ENCODE results near the gene ZNF554. TPM values are rescaled to one million over a fixed set of nuclear protein-coding genes. Genes with fewer than 3 reads are reported as not detected.

The ZNF554 gene
- total and polyA plus RNA-seq, 9 donors = 4.9 to 10.5 (median 7.2) TPM

DNA sequence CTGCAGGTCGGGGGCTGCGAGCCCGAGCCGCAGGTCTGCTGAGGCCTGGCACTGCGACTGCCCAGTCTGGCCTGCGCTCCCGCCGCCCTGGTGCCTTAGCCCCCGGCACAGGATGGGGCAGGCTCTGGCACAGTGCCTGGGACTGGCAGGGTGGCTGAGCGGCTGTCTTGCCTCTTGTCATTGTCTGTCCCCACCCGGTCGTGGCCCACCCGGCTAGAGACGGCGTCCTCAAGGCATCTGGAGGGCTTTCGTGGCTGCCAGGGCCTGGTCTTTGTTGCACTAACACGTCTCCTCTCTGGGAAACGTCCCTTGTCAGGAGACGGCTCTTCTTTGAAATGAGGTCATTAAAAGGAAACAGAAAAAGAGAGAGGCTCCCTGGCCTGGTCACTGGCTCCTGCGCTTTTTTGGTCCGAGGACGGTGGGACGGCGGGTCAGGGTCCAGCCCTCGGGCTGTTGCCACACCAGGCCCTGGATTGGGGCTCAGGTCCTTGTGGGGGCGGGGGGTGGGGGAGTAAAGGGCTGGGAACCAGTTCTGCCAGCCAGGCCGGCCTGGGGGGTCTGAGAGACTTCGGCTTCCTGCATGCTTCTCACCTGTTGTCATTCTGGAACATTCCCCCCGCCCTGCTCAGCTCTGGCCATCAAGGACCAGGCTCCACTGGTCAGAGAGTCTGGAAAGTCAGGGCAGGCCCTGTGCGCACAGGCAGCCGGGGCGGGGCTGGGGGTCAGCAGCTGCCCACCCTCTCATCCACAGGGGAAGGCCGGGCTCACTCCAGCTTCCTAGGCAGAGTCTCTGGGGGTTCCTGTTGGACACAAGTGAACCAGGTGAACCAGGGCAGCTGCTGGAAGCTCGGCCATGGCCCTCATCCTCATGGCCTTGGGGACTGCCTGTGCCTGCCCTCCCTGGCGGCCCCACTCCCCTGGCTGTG is 6.2 kb upstream of the ZNF554 start:
- Histone ChIP-seq H3K9me3 (no peaks in the 10 kb centered on the region), H3K4me1 (ENCODE audit: insufficient read depth) (no peaks in the 10 kb centered on the region), H3K27me3 (no peaks in the 10 kb centered on the region), H3K4me3 (no peak overlapping the region), H3K36me3 (no peaks in the 10 kb centered on the region), H3K27ac (no peak overlapping the region)
- WGBS, 3 donors = 86 to 87% (median 86%) methylated on average over 25 to 35 of the region's 35 CpGs
- intact Hi-C loops (cut with DNase I) = no loop called here
- TF ChIP-seq EP300 (IDR thresholded peaks at IDR 0.05) = no peak
- TF ChIP-seq POLR2A (IDR thresholded peaks at IDR 0.05) = no peak
- TF ChIP-seq CTCF (IDR thresholded peaks at IDR 0.05) = no peak
- no peak for DNase-seq

DNA sequence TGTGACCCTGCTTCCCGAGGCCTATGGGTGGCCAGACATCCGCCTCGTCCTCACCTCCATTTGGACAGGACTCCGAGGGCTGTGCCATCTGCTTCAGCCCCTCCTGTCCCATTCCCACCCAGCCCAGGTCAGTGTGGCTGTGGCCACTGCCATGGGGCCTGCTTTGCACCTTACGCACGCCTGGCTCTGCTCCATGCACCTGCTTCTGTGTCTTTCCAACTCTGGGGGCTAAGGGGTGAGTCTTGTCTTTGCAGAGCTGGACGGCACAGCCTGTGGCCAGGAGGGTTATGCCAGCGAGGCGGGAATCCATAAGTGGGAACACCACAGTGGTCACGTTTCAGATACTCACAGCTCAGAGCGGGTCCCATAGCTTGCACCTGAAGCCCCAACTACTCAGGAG is 5.2 kb upstream of the ZNF554 start:
- Histone ChIP-seq H3K9me3 (no peaks in the 10 kb centered on the region), H3K27ac (no peak overlapping the region), H3K36me3 (no peaks in the 10 kb centered on the region), H3K4me3 (no peak overlapping the region), H3K27me3 (no peaks in the 10 kb centered on the region), H3K4me1 (ENCODE audit: insufficient read depth) (no peaks in the 10 kb centered on the region)
- intact Hi-C loops (cut with DNase I) = no loop called here
- TF ChIP-seq EP300 (IDR thresholded peaks at IDR 0.05) (no peak), POLR2A (IDR thresholded peaks at IDR 0.05) (no peak), CTCF (IDR thresholded peaks at IDR 0.05) (no peak)
- 91 to 97% (median 95%) methylated on average over 11 of the region's 11 CpGs for WGBS, 3 donors
- DNase-seq = no peak

DNA sequence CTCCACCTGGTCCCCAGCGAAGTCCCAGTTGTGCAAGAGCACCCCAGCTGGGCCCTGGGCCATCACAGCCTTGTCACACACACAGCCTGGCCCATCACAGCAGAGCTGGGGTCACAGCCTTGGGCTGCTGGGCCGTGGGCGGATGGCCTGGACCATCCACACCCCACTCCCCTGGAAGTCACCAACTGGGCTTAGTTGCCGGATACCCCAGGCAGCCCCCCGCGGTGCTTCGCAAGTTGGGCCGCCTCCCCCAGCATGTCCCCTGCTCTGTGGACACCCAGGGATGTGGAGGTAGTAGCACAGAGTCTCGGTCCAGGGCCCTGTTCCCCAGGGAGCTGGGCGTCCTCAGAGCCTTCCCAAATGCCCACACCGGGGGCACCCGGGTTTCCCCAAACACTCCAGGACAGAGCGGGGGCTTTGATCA is 4.5 kb upstream of the ZNF554 start:
- Histone ChIP-seq H3K4me3 (no peak overlapping the region), H3K36me3 (no peaks in the 10 kb centered on the region), H3K27ac (no peak overlapping the region), H3K4me1 (ENCODE audit: insufficient read depth) (peaks cover 2% of the 10 kb centered on the region), H3K27me3 (no peaks in the 10 kb centered on the region), H3K9me3 (no peaks in the 10 kb centered on the region)
- 86 to 94% (median 87%) methylated on average over 12 to 13 of the region's 13 CpGs for WGBS, 3 donors
- no peak for TF ChIP-seq EP300 (IDR thresholded peaks at IDR 0.05)
- TF ChIP-seq CTCF (IDR thresholded peaks at IDR 0.05) = no peak
- TF ChIP-seq POLR2A (IDR thresholded peaks at IDR 0.05) = no peak
- intact Hi-C loops (cut with DNase I) = no loop called here
- no peak for DNase-seq

- Histone ChIP-seq H3K4me1 (ENCODE audit: insufficient read depth) (peaks cover 7% of the 10 kb centered on the region), H3K9me3 (no peaks in the 10 kb centered on the region), H3K4me3 (no peak overlapping the region), H3K27ac (no peak overlapping the region), H3K36me3 (no peaks in the 10 kb centered on the region), H3K27me3 (no peaks in the 10 kb centered on the region)
- DNase-seq = no peak
- intact Hi-C loops (cut with DNase I) = no loop called here
- 79 to 83% (median 83%) methylated on average over 15 of the region's 15 CpGs for WGBS, 3 donors
- TF ChIP-seq EP300 (IDR thresholded peaks at IDR 0.05) (no peak), CTCF (IDR thresholded peaks at IDR 0.05) (no peak), POLR2A (IDR thresholded peaks at IDR 0.05) (no peak)
These were observed 3.7 kb upstream of the ZNF554 start for GRCh38 chr19:2815923-2816322.
